ENCODE data around the gene BCAS1. TPM values are rescaled to one million over a fixed set of nuclear protein-coding genes. Genes with fewer than 3 reads are reported as not detected.

The BCAS1 gene
- total and polyA plus RNA-seq, 7 experiments from 2014 or later = 0.05 to 0.16 (median 0.10) TPM; not detected in 4

GRCh38 chr20:54000262-54000661, 70.1 kb downstream of the BCAS1 start:
- ATAC-seq (no peak), DNase-seq (no peak)
- Mint-ChIP-seq H3K36me3 (peaks cover 0 to 23% (median 11%) of the 10 kb centered on the region in 5 donors), H3K4me1 (peaks cover 0 to 8% (median 0%) of the 10 kb centered on the region in 7 donors), H3K9me3 (peaks cover 8 to 51% (median 27%) of the 10 kb centered on the region in 11 donors), H3K4me3 (no peak overlapping the region), H3K27me3 (peaks cover 14 to 34% (median 16%) of the 10 kb centered on the region in 5 donors), H3K27ac (no peak overlapping the region)
- Histone ChIP-seq H3K4me1 (ENCODE audit: control insufficient read depth in 2 of 2, insufficient read depth in 2 of 2, low read length in 2 of 2) (no peaks in the 10 kb centered on the region), H3K4me3 (ENCODE audit: low read length) (no peak overlapping the region), H3K9me3 (ENCODE audit: control insufficient read depth in 2 of 3, low read length in 3 of 3) (peaks cover 0 to 18% (median 0%) of the 10 kb centered on the region in 3 experiments), H3K36me3 (ENCODE audit: control insufficient read depth in 2 of 3, insufficient read depth in 3 of 3, low read length in 3 of 3) (no peaks in the 10 kb centered on the region), H3K27me3 (ENCODE audit: control insufficient read depth in 2 of 2, insufficient read depth in 2 of 2, low read length in 2 of 2) (no peaks in the 10 kb centered on the region), H3K27ac (ENCODE audit: low read depth, low read length) (no peak overlapping the region)
- ChIA-PET CTCF (no interaction called here), POLR2A (no interaction called here)
- intact Hi-C loops (cut with micrococcal nuclease) = no loop called here

- H3K4me1 Mint-ChIP-seq = peaks cover 0 to 2% (median 0%) of the 10 kb centered on the region in 7 donors
- H3K36me3 Mint-ChIP-seq = peaks cover 0 to 23% (median 11%) of the 10 kb centered on the region in 5 donors
- Histone ChIP-seq H3K4me3 (ENCODE audit: low read length) (no peak overlapping the region), H3K27ac (ENCODE audit: low read depth, low read length) (no peak overlapping the region), H3K36me3 (ENCODE audit: control insufficient read depth in 2 of 3, insufficient read depth in 3 of 3, low read length in 3 of 3) (no peaks in the 10 kb centered on the region), H3K4me1 (ENCODE audit: control insufficient read depth in 2 of 2, insufficient read depth in 2 of 2, low read length in 2 of 2) (no peaks in the 10 kb centered on the region), H3K27me3 (ENCODE audit: control insufficient read depth in 2 of 2, insufficient read depth in 2 of 2, low read length in 2 of 2) (no peaks in the 10 kb centered on the region), H3K9me3 (ENCODE audit: control insufficient read depth in 2 of 3, low read length in 3 of 3) (peaks cover 0 to 18% (median 0%) of the 10 kb centered on the region in 3 experiments)
- ChIA-PET CTCF (no interaction called here), POLR2A (interaction anchor here (0.5 kb wide), 1 partner anchor 45 kb away, joined by 5 read pairs; no protein-coding TSS in a partner anchor)
- no peak for ATAC-seq
- DNase-seq = no peak
- H3K27ac Mint-ChIP-seq = no peak overlapping the region
- peaks cover 14 to 27% (median 15%) of the 10 kb centered on the region in 5 donors for H3K27me3 Mint-ChIP-seq
- no peak overlapping the region for H3K4me3 Mint-ChIP-seq
- intact Hi-C loops (cut with micrococcal nuclease) = no loop called here
- H3K9me3 Mint-ChIP-seq = peaks cover 8 to 51% (median 27%) of the 10 kb centered on the region in 11 donors
Measured at GRCh38 chr20:53999077-53999476, 71.3 kb downstream of the BCAS1 start.

GRCh38 chr20:53996584-53997486, 73.6 kb downstream of the BCAS1 start:
- H3K9me3 Mint-ChIP-seq = peaks cover 5 to 35% (median 23%) of the 10 kb centered on the region in 11 donors
- H3K27me3 Mint-ChIP-seq = peaks cover 8 to 28% (median 26%) of the 10 kb centered on the region in 5 donors
- no peak overlapping the region for H3K27ac Mint-ChIP-seq
- no peak overlapping the region for H3K27ac ChIP-seq (ENCODE audit: low read depth, low read length)
- H3K36me3 ChIP-seq (ENCODE audit: control insufficient read depth in 2 of 3, insufficient read depth in 3 of 3, low read length in 3 of 3) = no peaks in the 10 kb centered on the region
- ATAC-seq (no peak), DNase-seq (no peak)
- no peaks in the 10 kb centered on the region for H3K27me3 ChIP-seq (ENCODE audit: control insufficient read depth in 2 of 2, insufficient read depth in 2 of 2, low read length in 2 of 2)
- H3K4me3 ChIP-seq (ENCODE audit: low read length) = no peak overlapping the region
- peaks cover 0 to 19% (median 11%) of the 10 kb centered on the region in 5 donors for H3K36me3 Mint-ChIP-seq
- CTCF ChIA-PET = no interaction called here
- H3K4me3 Mint-ChIP-seq = no peak overlapping the region
- intact Hi-C loops (cut with micrococcal nuclease) = no loop called here
- POLR2A ChIA-PET = no interaction called here
- no peaks in the 10 kb centered on the region for H3K4me1 ChIP-seq (ENCODE audit: control insufficient read depth in 2 of 2, insufficient read depth in 2 of 2, low read length in 2 of 2)
- peaks cover 0 to 2% (median 0%) of the 10 kb centered on the region in 7 donors for H3K4me1 Mint-ChIP-seq
- peaks cover 0 to 15% (median 0%) of the 10 kb centered on the region in 3 experiments for H3K9me3 ChIP-seq (ENCODE audit: control insufficient read depth in 2 of 3, low read length in 3 of 3)

GRCh38 chr20:53995949-53996348, 74.4 kb downstream of the BCAS1 start:
- Mint-ChIP-seq H3K9me3 (peaks cover 4 to 26% (median 15%) of the 10 kb centered on the region in 11 donors), H3K4me1 (peaks cover 0 to 2% (median 0%) of the 10 kb centered on the region in 7 donors), H3K27me3 (peaks cover 8 to 35% (median 30%) of the 10 kb centered on the region in 5 donors), H3K36me3 (peaks cover 0 to 10% (median 5%) of the 10 kb centered on the region in 5 donors), H3K4me3 (no peak overlapping the region), H3K27ac (no peak overlapping the region)
- Histone ChIP-seq H3K27ac (ENCODE audit: low read depth, low read length) (no peak overlapping the region), H3K4me3 (ENCODE audit: low read length) (no peak overlapping the region), H3K4me1 (ENCODE audit: control insufficient read depth in 2 of 2, insufficient read depth in 2 of 2, low read length in 2 of 2) (no peaks in the 10 kb centered on the region), H3K27me3 (ENCODE audit: control insufficient read depth in 2 of 2, insufficient read depth in 2 of 2, low read length in 2 of 2) (no peaks in the 10 kb centered on the region), H3K9me3 (ENCODE audit: control insufficient read depth in 2 of 3, low read length in 3 of 3) (peaks cover 0 to 6% (median 0%) of the 10 kb centered on the region in 3 experiments), H3K36me3 (ENCODE audit: control insufficient read depth in 2 of 3, insufficient read depth in 3 of 3, low read length in 3 of 3) (no peaks in the 10 kb centered on the region)
- ATAC-seq (no peak), DNase-seq (no peak)
- intact Hi-C loops (cut with micrococcal nuclease) = no loop called here
- ChIA-PET CTCF (no interaction called here), POLR2A (no interaction called here)

- H3K27ac ChIP-seq (ENCODE audit: low read depth, low read length) = no peak overlapping the region
- Mint-ChIP-seq H3K36me3 (peaks cover 0 to 3% (median 0%) of the 10 kb centered on the region in 5 donors), H3K27me3 (peaks cover 8 to 44% (median 28%) of the 10 kb centered on the region in 5 donors), H3K27ac (no peak overlapping the region), H3K4me1 (peaks cover 0 to 2% (median 0%) of the 10 kb centered on the region in 7 donors), H3K9me3 (peaks cover 0 to 8% (median 3%) of the 10 kb centered on the region in 11 donors), H3K4me3 (no peak overlapping the region)
- H3K4me1 ChIP-seq (ENCODE audit: control insufficient read depth in 2 of 2, insufficient read depth in 2 of 2, low read length in 2 of 2) = no peaks in the 10 kb centered on the region
- ATAC-seq (no peak), DNase-seq (no peak)
- no peak overlapping the region for H3K4me3 ChIP-seq (ENCODE audit: low read length)
- H3K9me3 ChIP-seq (ENCODE audit: control insufficient read depth in 2 of 3, low read length in 3 of 3) = no peaks in the 10 kb centered on the region
- ChIA-PET CTCF (no interaction called here), POLR2A (no interaction called here)
- no peaks in the 10 kb centered on the region for H3K27me3 ChIP-seq (ENCODE audit: control insufficient read depth in 2 of 2, insufficient read depth in 2 of 2, low read length in 2 of 2)
- H3K36me3 ChIP-seq (ENCODE audit: control insufficient read depth in 2 of 3, insufficient read depth in 3 of 3, low read length in 3 of 3) = no peaks in the 10 kb centered on the region
- intact Hi-C loops (cut with micrococcal nuclease) = no loop called here
Measured at GRCh38 chr20:53994088-53994487, 76.3 kb downstream of the BCAS1 start.

GRCh38 chr20:53993310-53993709, 77.1 kb downstream of the BCAS1 start:
- POLR2A ChIA-PET = no interaction called here
- peaks cover 10 to 44% (median 28%) of the 10 kb centered on the region in 5 donors for H3K27me3 Mint-ChIP-seq
- no peak overlapping the region for H3K4me3 Mint-ChIP-seq
- H3K4me1 Mint-ChIP-seq = peaks cover 0 to 2% (median 0%) of the 10 kb centered on the region in 7 donors
- peaks cover 0 to 6% (median 3%) of the 10 kb centered on the region in 11 donors for H3K9me3 Mint-ChIP-seq
- Histone ChIP-seq H3K4me3 (ENCODE audit: low read length) (no peak overlapping the region), H3K36me3 (ENCODE audit: control insufficient read depth in 2 of 3, insufficient read depth in 3 of 3, low read length in 3 of 3) (no peaks in the 10 kb centered on the region), H3K4me1 (ENCODE audit: control insufficient read depth in 2 of 2, insufficient read depth in 2 of 2, low read length in 2 of 2) (no peaks in the 10 kb centered on the region), H3K27me3 (ENCODE audit: control insufficient read depth in 2 of 2, insufficient read depth in 2 of 2, low read length in 2 of 2) (no peaks in the 10 kb centered on the region), H3K9me3 (ENCODE audit: control insufficient read depth in 2 of 3, low read length in 3 of 3) (no peaks in the 10 kb centered on the region), H3K27ac (ENCODE audit: low read depth, low read length) (no peak overlapping the region)
- DNase-seq (no peak), ATAC-seq (no peak)
- no peak overlapping the region for H3K27ac Mint-ChIP-seq
- peaks cover 0 to 3% (median 0%) of the 10 kb centered on the region in 5 donors for H3K36me3 Mint-ChIP-seq
- intact Hi-C loops (cut with micrococcal nuclease) = no loop called here
- CTCF ChIA-PET = no interaction called here

Data from naive thymus-derived CD4-positive, alpha-beta T cell (primary cell).